Neuronal stem cell (in vitro differentiated cells): ENCODE results near the gene C2.

Experiments
- DNase-seq: peaks from one replicate; pipeline ENCODE4 v3.0.0-alpha.2; 2013; ENCODE audit warnings: low spot score
- H2AFZ ChIP-seq: one replicate; pipeline ENCODE4 v1.6.1; 2013; ENCODE audit warnings: mild to moderate bottlenecking, low read length, inconsistent platforms
- H2AK5ac ChIP-seq: 2 replicates; pipeline ENCODE4 v1.6.1; 2013; ENCODE audit warnings: low read depth, mild to moderate bottlenecking, inconsistent platforms, low read length, moderate library complexity, mixed read lengths
- H2BK120ac ChIP-seq: 2 replicates; pipeline ENCODE4 v1.6.1; 2013; ENCODE audit warnings: low read depth, mild to moderate bottlenecking, inconsistent platforms, low read length, moderate library complexity, mixed read lengths
- H2BK12ac ChIP-seq: one replicate; pipeline ENCODE4 v1.6.1; 2013; ENCODE audit warnings: low read length, inconsistent platforms
- H2BK15ac ChIP-seq: 2 replicates; pipeline ENCODE4 v1.6.1; 2013; ENCODE audit warnings: mild to moderate bottlenecking, low read length, inconsistent platforms, mixed read lengths
- H2BK5ac ChIP-seq: one replicate; pipeline ENCODE4 v1.6.1; 2013; ENCODE audit warnings: inconsistent platforms, mild to moderate bottlenecking, low read length, moderate library complexity
- H3K14ac ChIP-seq: one replicate; pipeline ENCODE4 v1.6.1; 2013; ENCODE audit warnings: low read length, inconsistent platforms
- H3K18ac ChIP-seq: 2 replicates; pipeline ENCODE4 v1.6.1; 2013; ENCODE audit warnings: low read length, inconsistent platforms
- H3K23ac ChIP-seq: 2 replicates; pipeline ENCODE4 v1.6.1; 2013; ENCODE audit warnings: low read depth, mild to moderate bottlenecking, mixed read lengths, low read length, inconsistent platforms; ENCODE audit not compliant: poor library complexity
- H3K27ac ChIP-seq: replicated peaks from 3 replicates; pipeline ENCODE4 v1.5.1; 2013; ENCODE audit warnings: low read length, inconsistent platforms
- H3K27me3 ChIP-seq, 3 experiments: 2 replicates each; pipeline ENCODE4 v1.6.1; 2013; ENCODE audit warnings: low read length in 3 of 3, mild to moderate bottlenecking in 2 of 3, inconsistent platforms in 1 of 3, low read depth in 1 of 3, mixed read lengths in 1 of 3, moderate library complexity in 1 of 3; ENCODE audit not compliant: control insufficient read depth in 3 of 3, insufficient read depth in 3 of 3
- H3K36me3 ChIP-seq, 2 donors: replicated peaks in 1 of 2; 2 replicates each; pipeline ENCODE4 v1.6.1; 2013; ENCODE audit warnings: low read length in 2 of 2; ENCODE audit not compliant: control insufficient read depth in 2 of 2, insufficient read depth in 2 of 2
- H3K4ac ChIP-seq: 2 replicates; pipeline ENCODE4 v1.6.1; 2013; ENCODE audit warnings: inconsistent platforms, mild to moderate bottlenecking, low read length, moderate library complexity
- H3K4me1 ChIP-seq, 2 donors: 1 replicate in 1 of 2; 2 replicates in 1 of 2; pipeline ENCODE4 v1.6.1; 2013; ENCODE audit warnings: low read length in 2 of 2, low read depth in 1 of 2; ENCODE audit not compliant: control insufficient read depth in 2 of 2, insufficient read depth in 1 of 2
- H3K4me2 ChIP-seq: one replicate; pipeline ENCODE4 v1.6.1; 2013; ENCODE audit warnings: mild to moderate bottlenecking, low read length, inconsistent platforms; ENCODE audit not compliant: insufficient read depth, poor library complexity, severe bottlenecking
- H3K4me3 ChIP-seq, 2 donors: 2 replicates each; pipeline ENCODE4 v1.5.1; 2013; ENCODE audit warnings: low read length in 2 of 2, mild to moderate bottlenecking in 2 of 2, inconsistent platforms in 1 of 2, moderate library complexity in 1 of 2
- H3K79me1 ChIP-seq: one replicate; pipeline ENCODE4 v1.6.1; 2013; ENCODE audit warnings: low read depth, mild to moderate bottlenecking, inconsistent platforms, low read length, moderate library complexity
- H3K9ac ChIP-seq: one replicate; pipeline ENCODE4 v1.6.1; 2013; ENCODE audit warnings: mild to moderate bottlenecking, low read depth, low read length, inconsistent platforms; ENCODE audit not compliant: poor library complexity
- H3K9me3 ChIP-seq, 2 donors: replicated peaks in 1 of 2; 2 replicates each; pipeline versions ENCODE3 to v1.6.1; 2013; ENCODE audit warnings: low read length in 2 of 2, mild to moderate bottlenecking in 2 of 2, inconsistent platforms in 1 of 2, low read depth in 1 of 2, mixed read lengths in 1 of 2, moderate library complexity in 1 of 2; ENCODE audit not compliant: control insufficient read depth in 2 of 2, insufficient read depth in 1 of 2
- H4K8ac ChIP-seq: one replicate; pipeline ENCODE4 v1.6.1; 2013; ENCODE audit warnings: low read depth, mild to moderate bottlenecking, inconsistent platforms, low read length, moderate library complexity
- H4K91ac ChIP-seq: one replicate; pipeline ENCODE4 v1.6.1; 2013; ENCODE audit warnings: low read length, low read depth, mild to moderate bottlenecking, inconsistent platforms; ENCODE audit not compliant: poor library complexity
- WGBS, 2 donors: extraction: QIAGEN DNeasy Blood & Tissue Kit; methylation state at CpG; one replicate each; pipeline ENCODE4 v1.1.7; 2013; ENCODE audit warnings: missing lambda C conversion rate in 2 of 2, mixed read lengths in 1 of 2; ENCODE audit not compliant: insufficient read length in 2 of 2, insufficient replicate concordance in 1 of 2; ENCODE audit errors: extremely low coverage in 2 of 2; 5-methylcytosine and 5-hydroxymethylcytosine counted together

C2 gene

GRCh38 chr6:31883676-31884075 is 43.8 kb upstream of the C2 start:
- H2AFZ ChIP-seq, result no peak overlapping the region
- no peak overlapping the region for H2AK5ac ChIP-seq
- peaks cover 8% of the 10 kb centered on the region for H3K79me1 ChIP-seq
- no peak overlapping the region for H4K8ac ChIP-seq
- peaks cover 0 to 2% of the 10 kb centered on the region in 2 donors for H3K9me3 ChIP-seq
- no peak overlapping the region for H3K9ac ChIP-seq
- no peak overlapping the region for H3K23ac ChIP-seq
- H3K4me2 ChIP-seq, result no peak overlapping the region
- H3K36me3 ChIP-seq, result peaks cover 78 to 89% of the 10 kb centered on the region in 2 donors
- no peak overlapping the region for H3K4ac ChIP-seq
- H3K27ac ChIP-seq, result no peak overlapping the region
- H2BK120ac ChIP-seq, result no peak overlapping the region
- no peak overlapping the region for H2BK15ac ChIP-seq
- H2BK5ac ChIP-seq, result no peak overlapping the region
- no peaks in the 10 kb centered on the region for H3K27me3 ChIP-seq
- no peaks in the 10 kb centered on the region for H3K4me1 ChIP-seq
- no peak overlapping the region for H3K18ac ChIP-seq
- H3K14ac ChIP-seq, result no peak overlapping the region
- WGBS, 2 donors, result no CpG with 5 or more reads among the region's 12 CpGs
- no peak for DNase-seq
- H2BK12ac ChIP-seq, result no peak overlapping the region
- no peak overlapping the region for H4K91ac ChIP-seq
- no peak overlapping the region for H3K4me3 ChIP-seq

GRCh38 chr6:31884528-31885035 is 42.9 kb upstream of the C2 start:
- Histone ChIP-seq H2AK5ac (no peak overlapping the region), H3K14ac (no peak overlapping the region), H4K91ac (peak overlapping the region; percentile 53), H3K27me3 (no peaks in the 10 kb centered on the region), H3K79me1 (peaks cover 11% of the 10 kb centered on the region), H2BK15ac (no peak overlapping the region), H4K8ac (no peak overlapping the region), H2BK120ac (no peak overlapping the region), H3K4ac (no peak overlapping the region), H3K9ac (peak overlapping the region; percentile 60), H3K9me3 (peaks cover 0 to 2% of the 10 kb centered on the region in 2 donors), H3K27ac (no peak overlapping the region), H3K23ac (peak overlapping the region; percentile 65), H2BK5ac (no peak overlapping the region), H3K18ac (no peak overlapping the region), H3K4me1 (no peaks in the 10 kb centered on the region), H2BK12ac (no peak overlapping the region), H2AFZ (no peak overlapping the region), H3K4me3 (no peak overlapping the region), H3K4me2 (no peak overlapping the region), H3K36me3 (peaks cover 86 to 96% of the 10 kb centered on the region in 2 donors)
- no CpG with 5 or more reads among the region's 22 CpGs for WGBS, 2 donors
- DNase-seq, result no peak

DNA sequence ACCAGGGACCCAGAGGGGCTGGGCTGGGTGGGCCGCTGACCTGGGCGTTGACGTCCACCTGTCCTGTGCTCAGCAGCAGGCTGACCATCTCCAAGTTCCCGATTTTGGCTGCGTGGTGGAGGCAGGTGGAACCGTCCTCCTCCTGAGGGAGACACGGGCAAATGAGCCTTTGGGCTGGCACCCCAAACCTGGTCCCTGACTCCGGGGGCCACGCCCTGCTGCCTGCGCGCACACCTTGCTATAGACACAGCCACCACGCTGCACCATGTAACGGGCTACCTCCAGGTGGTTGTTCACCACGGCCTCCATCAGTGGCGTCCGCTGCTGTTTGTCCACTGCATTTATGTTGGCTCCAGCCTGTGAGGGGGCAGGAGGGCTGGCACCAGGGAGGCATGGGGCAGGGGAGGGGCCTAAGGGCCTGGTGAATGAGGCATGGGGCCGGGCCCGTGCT is 41.0 kb upstream of the C2 start:
- no peak overlapping the region for H2AFZ ChIP-seq
- H4K8ac ChIP-seq, result no peak overlapping the region
- H3K23ac ChIP-seq, result peak overlapping the region; percentile 31
- peak overlapping the region; percentile 22 for H2BK12ac ChIP-seq
- no peak overlapping the region for H2BK120ac ChIP-seq
- H2BK5ac ChIP-seq, result no peak overlapping the region
- H3K27me3 ChIP-seq, result no peaks in the 10 kb centered on the region
- no CpG with 5 or more reads among the region's 18 CpGs for WGBS, 2 donors
- no peak overlapping the region for H3K14ac ChIP-seq
- peaks cover 0 to 2% of the 10 kb centered on the region in 2 donors for H3K9me3 ChIP-seq
- H3K18ac ChIP-seq, result peak overlapping the region; percentile 19
- no peak for DNase-seq
- no peaks in the 10 kb centered on the region for H3K4me1 ChIP-seq
- no peak overlapping the region for H3K27ac ChIP-seq
- no peak overlapping the region for H2AK5ac ChIP-seq
- no peak overlapping the region for H3K4me3 ChIP-seq
- H3K4ac ChIP-seq, result no peak overlapping the region
- H3K36me3 ChIP-seq, result peaks cover 71 to 91% of the 10 kb centered on the region in 2 donors
- H2BK15ac ChIP-seq, result no peak overlapping the region
- H3K9ac ChIP-seq, result no peak overlapping the region
- H3K79me1 ChIP-seq, result peaks cover 11% of the 10 kb centered on the region
- H4K91ac ChIP-seq, result no peak overlapping the region
- no peak overlapping the region for H3K4me2 ChIP-seq

GRCh38 chr6:31887173-31888007 is 40.1 kb upstream of the C2 start:
- Histone ChIP-seq H4K8ac (no peak overlapping the region), H3K14ac (no peak overlapping the region), H3K23ac (no peak overlapping the region), H2BK120ac (no peak overlapping the region), H3K4me3 (no peak overlapping the region), H3K36me3 (peaks cover 71 to 93% of the 10 kb centered on the region in 2 donors), H3K4me1 (no peaks in the 10 kb centered on the region), H4K91ac (no peak overlapping the region), H3K9ac (no peak overlapping the region), H3K4me2 (no peak overlapping the region), H2BK15ac (no peak overlapping the region), H3K9me3 (peaks cover 0 to 2% of the 10 kb centered on the region in 2 donors), H3K18ac (no peak overlapping the region), H2BK5ac (no peak overlapping the region), H2AFZ (no peak overlapping the region), H3K27me3 (no peaks in the 10 kb centered on the region), H3K4ac (no peak overlapping the region), H3K27ac (no peak overlapping the region), H2AK5ac (no peak overlapping the region), H3K79me1 (peaks cover 13% of the 10 kb centered on the region), H2BK12ac (no peak overlapping the region)
- no peak for DNase-seq
- whole genome bisulfite sequencing, 2 donors, result no CpG with 5 or more reads among the region's 19 CpGs
